GM18870 (cell line): ENCODE measurements around the gene GOLGA8O.
"Not testable (repeated sequence)": the region's sequence is repeated elsewhere in the genome, so short reads cannot be mapped to it uniquely, and the experiment has no call there.

Experiments used
- ATAC-seq: cut with Tn5 transposase; IDR thresholded peaks from one replicate; pipeline ENCODE4 v1.9.1; 2021; ENCODE audit warnings: moderate library complexity; ENCODE audit not compliant: unreplicated experiment

The GOLGA8O gene, protein sequence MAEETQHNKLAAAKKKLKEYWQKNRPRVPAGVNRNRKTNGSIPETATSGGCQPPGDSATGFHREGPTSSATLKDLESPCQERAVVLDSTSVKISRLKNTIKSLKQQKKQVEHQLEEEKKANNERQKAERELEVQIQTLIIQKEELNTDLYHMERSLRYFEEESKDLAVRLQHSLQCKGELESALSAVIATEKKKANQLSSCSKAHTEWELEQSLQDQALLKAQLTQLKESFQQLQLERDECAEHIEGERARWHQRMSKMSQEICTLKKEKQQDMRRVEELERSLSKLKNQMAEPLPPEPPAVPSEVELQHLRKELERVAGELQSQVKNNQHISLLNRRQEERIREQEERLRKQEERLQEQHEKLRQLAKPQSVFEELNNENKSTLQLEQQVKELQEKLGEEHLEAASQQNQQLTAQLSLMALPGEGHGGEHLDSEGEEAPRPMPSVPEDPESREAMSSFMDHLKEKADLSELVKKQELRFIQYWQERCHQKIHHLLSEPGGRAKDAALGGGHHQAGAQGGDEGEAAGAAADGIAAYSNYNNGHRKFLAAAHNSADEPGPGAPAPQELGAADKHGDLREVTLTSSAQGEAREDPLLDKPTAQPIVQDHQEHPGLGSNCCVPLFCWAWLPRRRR

DNA sequence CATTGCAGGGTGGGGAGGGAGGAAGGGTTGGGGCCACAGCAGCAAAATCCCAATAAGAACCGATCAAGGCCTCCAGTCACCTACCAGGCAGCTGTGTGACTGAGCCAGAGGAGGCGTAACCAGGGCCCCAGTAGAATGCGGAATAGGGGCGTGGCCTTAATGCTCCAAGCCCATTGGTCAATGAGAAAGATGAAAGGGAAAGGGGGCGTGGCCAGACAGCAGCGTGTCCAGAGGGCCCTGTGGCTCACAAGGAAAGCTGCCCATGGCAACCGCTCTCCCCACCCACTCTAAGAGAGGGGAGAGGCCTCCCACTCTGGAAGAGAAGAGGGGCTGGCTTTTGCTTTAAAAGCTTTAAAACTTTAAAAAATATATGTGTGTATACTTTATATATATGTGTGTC lies at the start of gene GOLGA8O:
TSS of gene GOLGA8O (minus strand) at position 101 of the 400 bp plus-strand sequence. CDS start at position 3, 98 bp downstream.
- not testable (repeated sequence) for ATAC-seq

DNA sequence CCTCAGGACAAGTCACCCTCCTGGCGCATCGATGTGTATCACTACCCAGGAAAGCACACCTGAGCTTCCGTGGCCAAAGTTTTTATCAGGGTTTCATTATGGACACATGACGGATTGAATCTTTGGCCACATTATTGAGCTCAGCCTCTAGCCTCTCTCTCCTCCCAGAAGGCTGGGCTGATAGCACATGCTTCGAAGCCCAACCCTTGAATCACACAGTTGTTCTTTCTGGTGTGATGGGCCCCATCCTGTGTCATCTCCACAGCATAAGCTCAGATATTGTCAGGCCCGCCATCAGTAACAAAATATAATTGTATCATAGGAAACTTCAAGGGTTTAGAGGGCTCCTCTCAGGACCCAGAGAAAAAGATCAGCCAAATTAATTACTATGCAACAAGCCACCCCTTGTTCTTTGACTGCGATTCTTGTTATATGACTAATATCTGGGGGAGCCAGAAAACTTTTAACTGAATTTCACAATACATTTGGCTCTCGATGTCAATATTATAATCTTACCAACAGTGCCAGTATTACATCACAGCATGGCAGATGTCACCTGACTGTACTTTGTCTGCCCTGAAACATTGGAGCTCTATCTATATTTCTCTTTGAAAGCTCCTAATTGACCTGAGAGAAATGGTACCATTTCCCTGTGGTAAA lies 48.8 kb upstream of the GOLGA8O start:
- not testable (repeated sequence) for ATAC-seq

DNA sequence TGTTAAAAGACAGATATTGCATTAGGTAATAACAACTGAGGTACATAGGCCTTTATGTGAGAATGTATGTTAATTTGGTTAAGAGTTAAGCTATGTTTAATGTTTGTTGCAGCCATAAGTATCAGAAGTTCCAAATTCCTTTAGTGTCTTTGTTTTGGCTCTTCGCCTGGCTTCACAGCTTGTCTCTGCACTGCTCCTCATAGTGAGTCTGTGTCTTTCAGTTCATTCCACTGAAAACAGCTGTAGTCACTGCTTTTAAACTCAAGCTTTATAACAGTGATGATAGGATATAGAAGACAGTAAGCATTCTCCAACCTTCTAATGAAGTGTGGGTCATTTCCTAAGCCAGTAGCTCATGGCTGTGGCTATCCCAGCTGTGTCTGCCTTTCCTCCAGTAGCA lies 47.5 kb upstream of the GOLGA8O start:
- not testable (repeated sequence) for ATAC-seq

DNA sequence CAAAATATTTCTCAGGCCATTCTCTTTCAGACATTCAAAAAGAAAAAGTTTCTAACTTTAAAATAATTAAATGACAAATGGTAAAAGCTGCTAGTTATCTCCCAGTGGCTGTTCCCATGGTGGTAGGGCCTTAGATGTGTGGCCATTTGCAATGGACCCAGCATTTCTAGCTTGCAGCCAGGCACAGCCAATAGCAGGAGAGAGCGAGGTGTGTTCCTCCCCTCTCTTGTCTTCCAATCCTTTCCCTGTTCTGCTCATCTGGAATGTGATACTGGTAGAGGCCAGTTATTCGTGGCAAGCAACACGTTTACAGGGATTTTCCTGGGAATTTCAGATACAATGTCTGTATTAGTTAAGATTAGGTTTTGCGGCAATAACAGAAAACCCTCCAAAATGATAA lies 37.3 kb upstream of the GOLGA8O start:
- not testable (repeated sequence) for ATAC-seq

DNA sequence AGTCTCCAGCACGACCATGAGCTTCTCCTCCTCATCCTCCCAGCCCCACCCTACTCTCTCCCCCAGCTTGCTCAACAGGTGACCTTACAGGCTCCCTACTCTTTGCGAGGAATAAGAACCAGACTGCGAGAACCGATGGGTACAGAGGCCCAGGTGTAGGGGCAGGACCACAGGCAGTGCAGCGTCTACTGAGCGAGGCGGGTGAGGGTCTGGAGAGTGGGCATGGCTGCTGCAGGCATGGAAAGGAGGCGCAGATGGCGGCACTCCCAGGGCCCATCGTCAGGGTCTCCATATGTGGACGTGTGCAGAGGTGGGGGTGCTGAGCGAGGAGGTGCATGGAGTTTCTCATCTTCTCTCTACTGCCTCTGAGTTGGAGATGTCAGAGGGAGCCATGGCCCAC lies 31.0 kb upstream of the GOLGA8O start:
- not testable (repeated sequence) for ATAC-seq

DNA sequence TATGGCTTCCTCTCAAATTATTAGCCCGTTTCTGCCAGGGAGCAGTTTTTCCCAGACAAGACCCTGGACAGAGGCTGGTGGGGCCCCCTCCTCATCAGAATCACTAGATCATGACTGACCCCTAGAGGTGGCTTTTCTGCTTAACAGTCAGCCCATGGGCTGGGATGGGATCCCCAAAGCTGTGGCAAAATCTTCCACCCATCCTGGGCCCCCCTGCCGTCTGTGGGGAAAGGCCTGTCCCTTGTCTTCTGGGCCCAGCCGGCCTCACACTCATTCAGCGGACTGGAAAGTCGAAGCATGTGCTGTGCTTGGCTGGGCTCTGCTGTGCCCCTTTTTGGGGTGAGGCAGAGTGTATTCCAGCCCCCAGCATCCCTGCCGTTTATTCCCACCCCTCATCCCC lies 27.9 kb upstream of the GOLGA8O start:
- not testable (repeated sequence) for ATAC-seq

DNA sequence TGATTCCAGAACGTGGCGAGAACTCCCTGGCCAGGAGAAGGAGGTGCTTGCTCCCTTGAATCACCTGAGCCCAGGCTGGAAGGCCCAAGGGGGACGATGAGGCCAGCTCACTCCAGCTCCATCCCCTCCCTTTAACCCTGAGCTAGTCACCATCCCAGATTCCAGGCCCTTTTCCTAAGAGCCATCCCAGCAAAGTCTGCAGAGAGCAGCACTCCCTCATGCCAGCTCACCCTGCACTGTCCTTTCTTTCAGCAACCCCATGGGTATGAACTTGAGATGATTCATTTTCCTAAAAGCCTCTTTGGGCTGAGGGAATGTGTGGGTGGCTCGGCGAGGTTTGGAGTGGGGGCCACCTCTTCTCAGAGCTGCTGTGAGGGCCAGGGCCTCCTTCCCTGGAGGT lies 26.2 kb upstream of the GOLGA8O start:
- not testable (repeated sequence) for ATAC-seq

DNA sequence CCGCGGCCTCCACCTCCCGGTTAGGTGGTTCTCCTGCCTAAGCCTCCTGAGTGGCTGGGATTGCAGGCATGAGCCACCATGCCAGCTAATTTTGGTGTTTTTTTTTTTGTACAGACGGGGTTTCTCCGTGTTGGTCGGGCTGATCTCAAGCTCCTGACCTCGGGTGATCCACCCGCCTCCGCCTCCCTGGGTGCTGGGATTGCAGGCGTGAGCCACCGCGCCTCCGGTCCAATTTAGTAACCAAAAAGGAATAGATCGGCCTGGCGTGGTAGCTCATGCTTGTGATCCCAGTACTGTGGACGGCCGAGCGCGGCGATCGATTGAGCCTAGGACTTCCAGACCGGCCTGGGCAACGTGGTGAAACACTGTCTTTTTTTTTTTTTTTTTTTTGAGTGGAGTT lies 12.6 kb upstream of the GOLGA8O start:
- ATAC-seq = not testable (repeated sequence)

DNA sequence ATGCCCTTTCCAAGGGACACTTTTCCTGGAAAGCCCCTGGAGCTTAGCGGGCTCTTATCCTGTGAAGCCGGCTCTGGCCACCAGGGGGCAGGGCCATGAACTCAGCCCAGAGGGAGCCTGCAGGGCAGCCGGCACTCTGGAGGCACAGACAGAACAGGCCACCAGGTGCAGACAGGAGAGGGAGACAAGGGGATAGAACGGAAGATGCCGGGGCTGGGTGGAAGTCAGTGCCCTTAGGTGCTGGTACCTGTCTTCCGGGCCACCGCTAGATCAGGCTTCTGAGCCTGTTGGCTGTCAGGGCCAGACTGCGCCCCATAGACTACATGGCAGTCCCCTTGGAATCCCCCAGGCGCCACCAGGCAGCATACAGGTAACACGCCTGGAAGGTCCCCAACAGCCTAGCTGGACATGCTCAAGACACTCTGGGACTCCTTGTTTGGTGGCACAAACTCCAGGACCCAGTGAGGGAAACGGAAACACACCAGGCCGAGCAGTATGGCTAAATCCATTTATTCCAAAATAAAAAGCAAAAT lies 14.9 kb downstream of the GOLGA8O start:
- not testable (repeated sequence) for ATAC-seq

DNA sequence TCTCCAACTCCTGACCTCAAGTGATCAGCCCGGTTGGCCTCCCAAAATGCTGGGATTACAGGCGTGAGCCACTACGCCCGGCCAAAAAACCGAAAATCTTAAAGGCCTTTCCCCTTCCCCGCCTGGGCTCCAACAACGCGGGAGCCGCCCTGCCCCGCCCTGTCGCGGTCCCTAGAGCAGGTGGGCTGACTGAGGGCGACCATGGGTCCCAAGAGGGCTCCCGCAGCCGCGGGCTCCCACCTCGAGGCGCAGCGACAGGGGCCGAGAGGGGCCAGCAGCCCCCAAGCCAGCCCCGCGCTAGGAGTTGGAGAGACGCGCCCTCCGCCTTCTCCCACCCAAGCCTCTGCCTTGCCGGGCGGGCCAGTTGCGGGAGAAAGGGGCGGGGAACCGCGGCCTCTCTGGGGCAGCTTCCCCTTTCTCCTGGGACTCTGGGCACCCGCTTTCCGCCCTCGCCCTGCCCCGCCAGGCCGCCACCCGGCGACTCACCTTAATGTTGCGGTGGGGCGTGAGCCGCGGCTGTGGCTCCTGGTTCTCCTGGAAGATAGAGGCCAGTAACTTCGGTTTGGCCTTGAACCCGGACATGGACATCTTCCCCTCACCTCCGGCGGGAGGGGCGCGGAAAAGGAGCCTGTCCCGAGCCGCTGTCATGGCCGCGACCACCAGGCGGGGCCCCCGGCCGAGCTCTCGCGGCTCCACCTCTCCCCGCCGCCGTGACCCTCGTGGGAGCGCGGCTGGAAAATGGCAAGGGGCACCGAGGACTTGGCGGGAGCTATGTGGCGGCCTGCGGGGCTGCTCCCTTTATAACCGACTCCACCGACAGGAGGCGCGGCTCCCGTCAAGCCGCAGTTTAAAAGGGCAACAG lies 21.1 kb downstream of the GOLGA8O start:
- not testable (repeated sequence) for ATAC-seq

DNA sequence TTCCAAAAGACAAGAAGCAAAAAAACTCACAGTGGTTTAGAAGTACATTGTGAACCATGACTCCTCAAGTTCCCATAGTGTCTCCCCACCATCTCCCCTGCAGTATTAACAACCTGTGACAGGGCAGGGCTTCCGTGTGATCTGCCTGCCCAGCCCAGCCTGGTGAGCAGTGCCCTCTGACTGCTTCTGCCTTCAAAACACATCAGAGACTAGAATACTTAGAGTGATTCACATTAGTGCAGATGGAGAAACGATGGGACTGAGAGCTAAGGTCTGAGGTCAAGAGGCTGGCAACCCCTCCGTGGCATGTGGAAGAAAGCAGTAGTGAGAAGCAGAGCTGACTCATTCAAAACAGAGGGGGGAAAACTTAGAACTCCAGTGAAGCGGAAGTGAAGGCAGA lies 27.8 kb downstream of the GOLGA8O start:
- ATAC-seq = not testable (repeated sequence)

DNA sequence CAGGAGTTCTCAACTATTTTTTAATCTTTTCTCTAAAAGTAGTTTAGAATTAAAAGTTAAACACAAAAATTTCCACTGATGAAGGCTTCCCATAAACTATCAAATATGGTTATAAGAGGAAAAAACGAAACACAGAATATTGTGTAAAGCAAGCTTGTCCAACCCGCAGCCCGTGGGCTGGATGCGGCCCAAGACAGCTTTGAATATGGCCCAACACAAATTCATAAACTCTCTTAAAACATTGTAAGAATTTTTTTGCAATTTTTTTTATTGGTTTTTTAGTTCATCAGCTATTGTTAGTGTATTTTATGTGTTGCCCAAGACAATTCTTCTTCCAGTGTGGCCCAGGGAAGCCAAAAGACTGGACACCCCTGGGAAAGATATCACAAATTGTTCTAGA lies 28.9 kb downstream of the GOLGA8O start:
- ATAC-seq = not testable (repeated sequence)

DNA sequence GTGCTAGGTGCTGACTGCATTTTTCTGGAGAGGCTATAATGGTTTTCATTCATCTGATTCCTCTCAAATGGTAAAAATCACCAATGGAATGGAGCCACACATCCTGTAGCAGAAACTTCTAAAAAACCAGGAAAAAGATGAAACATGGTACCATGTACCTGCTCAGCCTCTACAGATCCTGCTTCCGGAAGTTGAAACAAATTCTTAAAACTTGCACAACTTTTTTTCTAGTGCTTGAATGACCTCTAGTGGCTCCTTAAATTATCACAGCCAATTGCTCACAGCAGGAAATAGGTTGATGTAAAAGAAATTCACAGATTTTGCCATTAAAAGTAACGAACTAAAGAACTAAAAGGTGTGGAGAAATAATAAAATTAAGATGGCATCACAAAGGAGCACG lies 47.5 kb downstream of the GOLGA8O start:
- ATAC-seq = not testable (repeated sequence)

DNA sequence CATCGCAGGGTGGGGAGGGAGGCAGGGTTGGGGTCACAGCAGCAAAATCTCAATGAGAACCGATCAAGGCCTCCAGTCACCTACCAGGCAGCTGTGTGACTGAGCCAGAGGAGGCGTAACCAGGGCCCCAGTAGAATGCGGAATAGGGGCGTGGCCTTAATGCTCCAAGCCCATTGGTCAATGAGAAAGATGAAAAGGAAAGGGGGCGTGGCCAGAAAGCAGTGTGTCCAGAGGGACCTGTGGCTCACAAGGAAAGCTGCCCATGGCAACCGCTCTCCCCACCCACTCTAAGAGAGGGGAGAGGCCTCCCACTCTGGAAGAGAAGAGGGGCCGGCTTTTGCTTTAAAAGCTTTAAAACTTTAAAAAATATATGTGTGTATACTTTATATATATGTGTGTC lies 52.2 kb downstream of the GOLGA8O start, which contains the start of gene GOLGA8K:
TSS of gene GOLGA8K (minus strand) at position 101 of the 400 bp plus-strand sequence. CDS start at position 3, 98 bp downstream.
- ATAC-seq = not testable (repeated sequence)

DNA sequence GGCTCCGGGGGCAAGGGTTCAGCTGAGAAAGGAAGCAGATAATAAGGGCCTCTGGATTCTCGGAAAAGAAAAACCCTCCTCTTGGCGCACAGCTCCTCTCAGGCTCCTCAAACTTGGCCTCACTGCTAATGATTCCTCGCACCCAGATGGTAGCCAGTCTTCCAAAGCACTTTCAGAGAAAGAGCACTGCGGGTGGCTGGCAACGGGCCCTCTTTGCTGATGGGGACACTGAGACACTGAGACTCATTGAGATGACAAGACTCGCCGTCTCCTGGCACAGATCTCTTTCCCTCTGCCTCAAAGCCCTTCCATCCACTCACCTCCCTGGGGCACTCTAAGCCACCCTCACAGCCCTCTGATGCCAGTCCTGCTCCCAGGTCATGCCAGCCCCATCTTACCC lies 58.9 kb downstream of the GOLGA8O start:
- not testable (repeated sequence) for ATAC-seq
